HG03558 (cell line): ENCODE data around the gene F10.

Source experiments
- ATAC-seq: cut with Tn5 transposase; IDR thresholded peaks from one replicate; pipeline ENCODE4 v1.9.1; 2021; ENCODE audit warnings: moderate number of reproducible peaks; ENCODE audit not compliant: unreplicated experiment; ENCODE audit errors: extremely low read depth

Gene F10

DNA sequence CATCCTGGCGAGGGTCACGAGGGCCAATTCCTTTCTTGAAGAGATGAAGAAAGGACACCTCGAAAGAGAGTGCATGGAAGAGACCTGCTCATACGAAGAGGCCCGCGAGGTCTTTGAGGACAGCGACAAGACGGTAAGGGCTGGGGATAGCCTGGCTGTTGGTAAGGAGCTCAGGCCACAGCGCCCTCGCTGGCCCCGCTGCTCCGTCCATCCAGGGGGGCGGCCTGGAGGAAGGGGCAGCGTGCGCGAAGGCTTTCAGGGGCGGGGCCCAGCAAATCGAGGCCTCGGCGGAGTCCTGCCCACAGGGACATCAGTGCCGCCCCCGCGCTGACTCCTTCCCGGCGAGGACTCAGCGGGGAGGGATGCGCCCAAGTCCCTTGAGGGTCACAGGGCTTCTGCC lies 6.9 kb downstream of the F10 start:
- ATAC-seq: no peak

DNA sequence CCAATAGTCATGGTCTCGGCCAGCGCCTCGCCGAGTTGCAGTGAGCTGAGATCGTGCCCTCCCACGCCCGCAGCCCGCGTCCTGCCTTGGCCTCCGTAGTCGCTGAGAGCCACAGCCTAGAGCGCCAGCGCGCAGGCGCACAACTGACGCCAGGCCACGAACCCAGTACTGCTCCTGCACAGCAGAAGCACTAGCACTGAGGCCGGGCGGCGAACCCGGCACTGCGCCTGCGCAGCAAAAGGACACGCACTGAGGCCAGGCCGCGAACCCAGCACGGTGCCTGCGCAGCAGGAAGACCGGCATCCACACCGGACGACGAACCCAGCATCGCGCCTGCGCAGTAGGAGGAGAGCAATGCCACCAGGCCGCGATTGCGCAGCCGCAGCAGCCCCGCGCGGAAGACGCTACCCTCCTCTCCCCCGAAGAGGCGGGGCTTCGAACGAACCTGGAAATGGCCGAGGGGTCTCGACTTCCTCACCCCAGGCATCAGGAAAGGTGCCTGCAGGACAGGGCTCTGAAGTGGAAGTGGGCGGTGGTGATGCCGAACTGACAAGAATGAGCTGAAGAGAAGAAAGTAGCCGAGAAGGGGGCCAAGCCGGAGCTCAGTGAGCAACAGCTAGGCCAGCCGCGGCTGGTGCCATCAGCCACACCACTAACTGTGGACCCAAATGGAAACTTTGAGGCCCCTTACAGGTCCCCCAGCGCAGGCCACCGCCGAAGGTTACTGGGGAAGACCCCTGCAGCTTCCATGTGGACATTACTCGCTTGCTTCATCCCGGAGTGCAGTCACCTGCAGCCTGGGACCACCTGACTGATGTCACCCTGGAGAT lies 7.5 kb downstream of the F10 start:
- ATAC-seq: no peak

DNA sequence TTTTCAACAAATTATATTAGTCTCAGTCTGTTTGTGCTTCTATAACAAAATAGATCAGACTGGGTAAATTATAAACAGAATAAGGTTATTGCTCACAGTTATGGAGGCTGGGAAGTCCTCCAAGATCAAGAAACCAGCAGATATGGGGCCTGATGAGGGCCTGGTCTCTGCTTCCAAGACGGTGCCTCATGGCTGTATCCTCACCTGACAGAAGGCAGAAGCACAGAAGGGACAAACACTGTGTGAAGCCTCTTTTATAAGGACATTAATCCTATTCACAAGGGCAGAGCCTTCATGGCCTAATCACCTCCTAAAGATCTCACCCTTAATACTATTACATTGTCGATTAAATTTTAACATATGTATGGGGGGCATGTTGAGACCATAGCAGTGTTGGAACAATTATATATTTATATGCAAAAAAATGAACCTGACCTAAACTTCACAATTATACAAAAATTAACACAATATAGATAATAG lies 12.7 kb downstream of the F10 start:
- ATAC-seq: no peak

DNA sequence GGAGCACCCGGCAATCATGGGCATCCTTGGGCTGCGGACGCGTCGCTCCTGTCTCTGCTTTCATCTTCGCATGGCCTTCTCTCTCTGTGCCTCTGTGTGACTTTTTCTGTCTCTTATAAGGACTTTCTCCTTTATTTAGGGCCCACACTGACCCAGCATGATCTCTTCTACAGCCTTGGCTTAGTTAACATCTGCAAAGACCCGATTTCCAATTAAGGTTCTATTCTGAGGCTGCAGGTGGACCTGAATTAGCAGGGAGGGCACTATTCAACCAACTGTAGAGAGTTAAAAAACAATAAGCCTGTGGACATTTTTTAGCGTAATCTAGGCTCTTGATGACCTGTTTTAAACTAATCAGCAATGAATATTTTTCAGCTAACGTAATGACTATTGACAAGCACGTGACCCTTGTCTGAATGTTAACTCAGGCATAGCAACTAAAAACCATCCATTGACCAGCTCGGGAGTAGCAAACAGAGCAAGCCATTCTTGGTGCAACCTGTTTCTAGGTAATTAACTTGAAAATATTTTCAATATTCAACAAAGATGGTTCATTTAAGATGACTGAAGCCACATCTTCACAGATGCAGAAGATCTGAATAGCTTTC lies 15.2 kb downstream of the F10 start:
- ATAC-seq: no peak

DNA sequence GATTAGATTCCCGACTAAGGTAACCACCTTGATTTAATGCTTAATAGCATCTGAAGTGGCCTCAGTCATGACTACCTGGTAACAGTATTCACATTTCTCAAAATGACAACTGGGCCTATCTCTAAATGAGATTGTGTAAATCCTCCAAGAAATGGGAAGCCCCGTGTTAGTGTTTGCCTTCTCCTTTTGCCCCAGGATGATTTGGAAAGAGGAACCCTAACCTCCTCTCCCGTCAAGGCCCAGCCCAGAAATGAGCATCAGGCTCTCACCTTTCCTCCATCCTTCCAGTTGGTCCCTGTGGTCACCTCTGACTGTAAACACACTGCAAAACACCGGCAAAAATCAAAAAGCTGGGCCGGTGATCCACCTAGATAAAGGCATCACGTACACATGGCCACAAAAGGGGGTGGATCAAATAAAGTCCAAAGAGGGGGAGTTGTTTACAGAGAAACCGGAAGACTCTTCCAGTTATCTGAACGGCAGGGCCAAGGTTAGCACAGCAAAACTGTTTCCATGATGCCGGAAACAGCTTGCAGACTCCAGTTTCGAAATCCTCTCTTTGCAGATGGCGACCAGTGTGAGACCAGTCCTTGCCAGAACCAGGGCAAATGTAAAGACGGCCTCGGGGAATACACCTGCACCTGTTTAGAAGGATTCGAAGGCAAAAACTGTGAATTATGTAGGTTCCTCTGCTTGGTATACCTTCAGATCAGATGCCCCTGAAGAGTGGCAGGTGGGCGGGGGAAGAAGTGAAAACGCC lies 16.4 kb downstream of the F10 start:
- no peak for ATAC-seq

DNA sequence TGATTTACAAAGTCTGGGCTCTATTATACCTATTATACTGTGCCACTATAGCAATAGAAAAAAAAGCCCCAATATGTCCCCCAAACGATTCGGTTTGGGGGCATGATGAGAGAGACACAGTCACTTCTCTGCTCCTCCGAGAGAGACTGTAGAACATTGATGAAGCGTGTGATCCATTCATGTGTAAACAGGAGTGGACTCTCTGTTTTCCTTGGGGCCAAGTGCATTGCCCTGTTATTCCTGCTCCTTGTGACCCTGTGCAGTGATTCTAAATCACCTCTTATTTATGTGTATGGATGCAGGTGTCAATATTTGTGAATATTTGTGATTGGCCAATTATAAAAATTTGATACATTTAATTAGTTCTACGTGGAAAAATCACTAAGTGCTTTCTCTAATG lies 17.0 kb downstream of the F10 start:
- no peak for ATAC-seq

DNA sequence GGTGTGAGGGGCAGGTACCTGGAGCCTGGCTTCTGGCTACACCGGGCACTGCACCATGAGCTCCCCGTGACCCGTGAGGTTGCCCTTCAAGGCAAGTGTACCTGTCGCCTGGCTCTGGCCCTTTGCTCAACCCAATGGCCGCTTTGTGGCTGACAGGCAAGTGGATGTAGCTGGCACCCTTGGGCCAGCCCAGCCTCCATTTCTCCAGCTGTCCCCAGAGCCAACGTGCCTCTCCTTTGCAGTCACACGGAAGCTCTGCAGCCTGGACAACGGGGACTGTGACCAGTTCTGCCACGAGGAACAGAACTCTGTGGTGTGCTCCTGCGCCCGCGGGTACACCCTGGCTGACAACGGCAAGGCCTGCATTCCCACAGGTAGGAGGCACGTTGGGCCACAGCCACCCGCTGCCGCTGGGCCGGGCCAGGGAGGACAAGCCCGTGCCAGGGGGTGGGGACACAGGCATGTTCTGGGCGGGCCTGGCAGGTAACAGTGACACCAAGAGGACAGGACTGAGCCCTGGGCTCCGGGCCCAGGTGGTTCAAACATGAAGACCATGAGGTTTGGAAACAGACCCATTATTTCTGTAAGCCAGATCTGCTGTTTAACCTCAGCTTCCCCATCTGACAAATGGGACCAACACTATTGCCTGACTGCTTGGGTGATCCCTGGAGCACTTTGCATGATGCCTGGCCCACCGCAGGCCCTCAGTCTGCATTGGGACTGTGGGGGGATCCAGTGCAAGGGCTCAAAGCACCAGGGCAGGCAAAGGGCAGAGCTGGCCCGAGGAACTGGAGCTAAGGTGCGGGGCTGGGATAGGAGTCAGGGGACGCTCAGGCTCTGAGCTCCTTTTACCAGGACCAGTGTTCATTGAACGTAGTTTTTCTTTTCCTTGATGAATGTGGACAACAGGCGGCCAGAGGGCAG lies 18.3 kb downstream of the F10 start:
- ATAC-seq: no peak

DNA sequence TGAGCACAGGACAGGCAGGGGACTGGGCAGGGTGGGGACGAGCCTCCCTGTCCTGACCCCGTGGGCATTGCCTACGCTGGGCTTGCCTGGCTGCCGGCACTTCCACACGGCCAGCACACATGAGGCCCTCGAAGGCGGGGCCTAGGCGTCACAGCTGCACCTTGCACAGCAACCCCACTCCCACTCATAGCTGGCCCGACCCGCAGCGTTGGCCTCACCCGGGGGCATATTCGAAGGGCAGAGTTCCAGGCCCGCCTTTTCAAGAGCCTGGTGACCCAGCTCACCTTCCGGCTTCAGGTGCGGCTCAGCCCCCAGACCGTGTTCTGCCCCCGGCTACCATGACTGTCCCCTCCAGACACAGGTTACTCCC lies 19.0 kb downstream of the F10 start:
- ATAC-seq: no peak

DNA sequence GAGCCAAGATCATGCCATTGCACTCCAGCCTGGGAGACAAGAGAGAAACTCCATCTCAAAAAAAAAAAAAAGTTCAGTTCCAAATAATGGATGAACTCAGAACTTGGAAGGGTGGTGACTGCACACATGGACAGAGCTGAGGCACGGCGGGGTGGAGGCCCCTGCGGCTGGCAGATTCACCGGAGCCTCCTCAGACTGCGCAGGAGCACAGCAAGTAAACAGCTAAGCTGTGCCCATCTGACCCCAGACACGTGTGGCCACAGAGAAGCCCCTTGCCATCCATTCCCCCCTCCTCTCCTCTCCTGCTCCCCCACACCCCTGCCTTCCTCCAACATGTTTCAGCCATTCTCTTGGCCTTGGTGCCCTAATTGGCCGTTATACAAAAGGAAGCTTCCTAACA lies 20.3 kb downstream of the F10 start:
- no peak for ATAC-seq

DNA sequence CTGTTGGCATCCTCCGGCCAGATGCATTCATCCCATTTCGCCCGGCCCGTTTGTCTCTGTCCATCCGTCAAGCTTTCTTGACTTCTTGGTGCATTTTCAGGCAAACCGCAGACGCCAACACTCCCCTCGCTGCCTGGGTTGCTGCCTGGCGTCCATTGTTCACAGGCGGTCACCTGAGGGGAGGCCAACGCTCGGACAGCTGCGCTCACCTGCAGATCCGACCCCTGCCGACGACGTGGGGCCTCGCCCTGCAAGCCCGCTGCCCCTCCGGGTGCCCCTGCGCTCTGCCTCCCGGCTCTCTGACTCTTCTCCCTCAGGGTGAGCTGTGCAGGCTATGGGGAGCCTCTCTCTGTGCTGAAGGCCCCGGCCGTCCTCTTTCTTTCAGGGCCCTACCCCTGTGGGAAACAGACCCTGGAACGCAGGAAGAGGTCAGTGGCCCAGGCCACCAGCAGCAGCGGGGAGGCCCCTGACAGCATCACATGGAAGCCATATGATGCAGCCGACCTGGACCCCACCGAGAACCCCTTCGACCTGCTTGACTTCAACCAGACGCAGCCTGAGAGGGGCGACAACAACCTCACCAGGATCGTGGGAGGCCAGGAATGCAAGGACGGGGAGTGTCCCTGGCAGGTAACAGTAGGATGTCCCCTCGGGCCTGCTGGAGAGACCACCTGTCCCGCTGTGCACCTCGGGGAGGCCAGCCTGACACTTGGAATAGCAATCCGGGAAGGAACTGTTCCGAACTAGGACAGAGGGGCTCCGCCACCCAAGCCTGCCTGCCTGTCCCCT lies 21.1 kb downstream of the F10 start:
- ATAC-seq: no peak

DNA sequence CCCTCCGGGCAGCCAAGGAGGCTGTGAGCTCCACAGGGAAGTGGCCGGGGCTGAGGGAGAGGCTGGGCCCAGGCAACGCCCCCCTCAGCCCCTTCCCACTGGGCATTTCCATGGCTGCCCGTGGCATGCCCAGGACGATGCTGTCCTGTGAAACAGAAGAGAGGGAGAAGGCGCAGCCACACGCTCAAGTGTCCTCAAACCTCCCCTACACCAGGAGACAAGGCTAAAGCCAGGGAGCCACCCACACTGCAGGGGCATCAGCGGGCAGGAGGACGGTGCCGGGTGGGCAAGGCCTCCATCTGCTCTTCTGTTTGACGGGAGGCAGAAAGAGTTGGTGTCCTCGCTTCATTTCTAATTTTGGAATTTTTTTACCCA lies 21.6 kb downstream of the F10 start:
- no peak for ATAC-seq

DNA sequence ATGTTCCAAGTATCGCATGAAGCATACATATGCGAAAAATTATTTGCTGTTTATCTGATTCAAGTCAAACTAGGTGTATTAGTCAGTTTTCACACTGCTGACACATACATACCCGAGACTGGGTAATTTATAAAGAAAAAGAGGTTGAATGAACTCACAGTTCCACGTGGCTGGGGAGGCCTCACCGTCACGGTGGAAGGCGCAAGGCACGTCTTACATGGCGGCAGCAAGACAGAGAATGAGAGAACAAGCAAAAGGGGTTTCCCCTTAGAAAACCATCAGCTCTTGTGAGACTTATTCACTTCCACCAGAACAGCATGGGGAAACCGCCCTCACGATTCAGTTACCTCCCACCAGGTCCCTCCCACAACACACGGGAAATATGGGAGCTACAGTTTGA lies 22.9 kb downstream of the F10 start:
- ATAC-seq: no peak

DNA sequence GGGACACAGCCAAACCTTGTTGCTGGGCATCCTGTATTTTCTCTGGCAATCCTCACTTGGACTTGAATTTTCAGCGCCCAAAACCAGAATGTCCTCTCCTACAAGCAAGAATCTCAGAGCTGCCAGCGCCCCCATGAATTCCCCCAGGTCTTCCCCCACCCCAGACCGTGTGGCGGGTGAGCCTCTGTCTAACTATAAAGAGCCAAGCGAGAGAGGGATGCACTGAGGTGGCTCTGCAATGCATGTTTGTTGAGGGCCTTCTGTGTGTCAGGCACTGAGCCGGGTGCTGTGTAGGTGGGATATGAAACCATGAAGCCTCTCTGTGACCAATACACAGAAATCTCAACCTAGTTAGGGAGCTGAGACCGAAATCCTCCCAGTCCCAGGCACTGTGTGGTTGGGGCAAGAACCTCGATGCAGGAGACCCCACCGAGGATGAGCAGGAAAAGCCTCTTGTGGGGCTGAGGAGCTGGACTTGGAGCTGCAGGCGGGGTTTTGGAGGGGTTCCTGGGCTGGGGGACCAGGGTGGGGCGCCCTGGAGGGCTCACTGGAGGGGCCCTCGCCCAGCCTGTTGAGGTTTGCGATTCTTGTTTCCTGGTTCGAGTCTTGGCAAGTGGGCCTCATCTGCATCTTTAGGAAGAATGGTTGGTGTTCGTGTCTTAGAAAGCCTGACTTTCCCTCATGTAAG lies 23.5 kb downstream of the F10 start:
- no peak for ATAC-seq

DNA sequence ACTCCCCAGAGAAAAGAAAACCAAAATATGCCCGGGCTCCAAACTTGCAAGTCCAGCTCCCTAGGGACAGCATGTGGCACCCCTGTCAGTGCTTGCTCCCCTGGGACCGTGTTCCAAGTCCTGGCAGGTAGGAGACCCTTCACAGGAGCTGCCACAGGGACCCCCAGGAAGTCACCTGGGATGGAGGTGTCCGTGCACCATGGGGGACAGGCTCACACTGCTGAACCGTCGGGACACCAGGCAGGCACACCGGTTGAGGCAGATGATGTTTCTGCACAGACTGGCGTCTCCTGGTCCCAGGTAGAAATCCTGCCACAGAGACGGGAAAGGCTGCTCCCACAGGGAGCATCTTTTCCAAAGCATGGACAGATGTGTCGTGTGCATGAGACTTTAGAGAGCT lies 24.2 kb downstream of the F10 start:
- ATAC-seq: no peak

DNA sequence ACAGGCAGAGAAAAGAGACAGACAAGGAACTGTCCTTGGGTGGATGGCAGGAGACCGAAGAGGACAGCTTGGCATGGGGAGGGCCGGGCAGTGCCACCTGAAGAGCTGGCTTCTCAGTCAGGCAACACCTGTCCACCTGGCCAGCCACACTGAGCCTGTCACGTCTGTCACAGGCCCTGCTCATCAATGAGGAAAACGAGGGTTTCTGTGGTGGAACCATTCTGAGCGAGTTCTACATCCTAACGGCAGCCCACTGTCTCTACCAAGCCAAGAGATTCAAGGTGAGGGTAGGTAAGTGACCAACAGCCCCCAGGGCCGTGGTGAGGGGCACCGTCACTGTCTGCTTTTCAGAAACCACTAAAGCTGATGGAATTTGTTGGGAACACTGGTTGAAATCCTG lies 24.6 kb downstream of the F10 start:
- ATAC-seq: no peak

DNA sequence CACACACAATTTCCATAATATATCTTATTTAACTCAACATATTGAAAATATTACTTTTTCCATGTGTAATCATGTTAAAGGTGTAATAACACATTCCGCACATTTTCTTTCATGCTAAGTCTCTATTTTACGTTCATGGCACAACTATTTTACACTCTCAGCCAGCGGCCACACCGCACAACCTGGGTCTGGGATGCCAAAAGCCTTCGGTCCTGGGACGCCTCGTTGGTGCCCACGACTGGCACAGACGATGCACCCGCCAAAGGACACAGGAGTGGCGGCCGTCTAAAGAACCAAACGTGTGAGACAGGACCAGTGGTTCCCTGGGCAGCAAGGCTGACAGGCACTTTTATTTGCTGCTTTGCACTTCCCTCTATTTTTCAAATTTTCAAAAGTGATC lies 25.8 kb downstream of the F10 start:
- ATAC-seq: no peak

DNA sequence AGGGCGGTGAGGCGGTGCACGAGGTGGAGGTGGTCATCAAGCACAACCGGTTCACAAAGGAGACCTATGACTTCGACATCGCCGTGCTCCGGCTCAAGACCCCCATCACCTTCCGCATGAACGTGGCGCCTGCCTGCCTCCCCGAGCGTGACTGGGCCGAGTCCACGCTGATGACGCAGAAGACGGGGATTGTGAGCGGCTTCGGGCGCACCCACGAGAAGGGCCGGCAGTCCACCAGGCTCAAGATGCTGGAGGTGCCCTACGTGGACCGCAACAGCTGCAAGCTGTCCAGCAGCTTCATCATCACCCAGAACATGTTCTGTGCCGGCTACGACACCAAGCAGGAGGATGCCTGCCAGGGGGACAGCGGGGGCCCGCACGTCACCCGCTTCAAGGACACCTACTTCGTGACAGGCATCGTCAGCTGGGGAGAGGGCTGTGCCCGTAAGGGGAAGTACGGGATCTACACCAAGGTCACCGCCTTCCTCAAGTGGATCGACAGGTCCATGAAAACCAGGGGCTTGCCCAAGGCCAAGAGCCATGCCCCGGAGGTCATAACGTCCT lies 26.4 kb downstream of the F10 start:
- no peak for ATAC-seq

DNA sequence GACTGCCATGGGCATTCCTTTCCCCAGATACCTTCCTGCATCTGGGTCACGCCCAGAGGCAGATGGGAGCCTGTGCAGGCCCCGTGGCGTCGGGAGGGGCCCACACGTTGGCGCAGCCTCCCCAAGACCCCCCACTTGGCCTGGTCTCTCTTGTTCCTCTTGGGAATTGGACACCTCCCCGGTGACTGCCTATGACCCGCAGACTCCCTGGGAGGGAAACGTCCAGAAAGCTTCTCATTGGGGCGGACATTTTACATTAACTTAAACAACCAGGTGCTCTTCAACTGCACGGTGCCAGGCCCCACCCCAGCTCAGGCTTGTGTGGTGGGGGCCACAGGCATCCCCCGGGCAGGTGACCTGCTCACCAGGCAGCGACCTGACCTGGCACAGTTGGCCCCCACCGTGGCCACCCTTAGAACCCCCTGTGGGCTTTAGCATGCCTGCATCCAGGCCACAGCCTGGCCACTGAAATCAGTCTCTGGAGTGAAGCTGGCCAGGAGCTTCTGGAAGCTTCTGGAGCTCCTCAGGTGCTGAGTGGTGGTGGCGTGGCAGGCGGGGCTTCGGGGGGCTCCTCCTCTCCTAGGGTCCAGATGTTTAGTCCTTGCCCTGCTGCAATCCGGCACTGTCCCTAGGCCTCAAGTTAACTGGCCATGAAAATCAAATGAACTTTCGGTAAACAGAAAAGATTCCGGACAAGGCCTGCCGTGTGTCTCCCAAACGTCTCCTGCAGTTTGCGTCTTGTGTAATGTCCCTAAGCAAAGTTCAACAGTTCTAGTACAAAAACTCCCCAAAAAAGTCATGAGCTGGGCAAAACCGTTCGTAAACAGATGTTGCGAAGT lies 27.3 kb downstream of the F10 start:
- no peak for ATAC-seq
